Stimulated activated CD8-positive, alpha-beta memory T cell treated with anti-CD3 and anti-CD28 coated beads, Interleukin-4, amount 100 ng/mL, for 4 hours (primary cell): ENCODE measurements around the gene SERPINA5.

Experiments used
- DNase-seq, 2 donors: peaks; one replicate each; pipeline ENCODE4 v3.0.0-alpha.2; 2020; ENCODE audit warnings: low read depth in 2 of 2, low spot score in 1 of 2

The SERPINA5 gene

GRCh38 chr14:94641632-94641955 lies 60.4 kb downstream of the SERPINA5 start:
- no peak for DNase-seq
